Stimulated activated naive CD8-positive, alpha-beta T cell treated with anti-CD3 and anti-CD28 coated beads, Interleukin-15, Interleukin-2, amounts not matched to agents 100 ng/mL and 50 ng/mL, for 24 hours (primary cell): Measurements from ENCODE around the gene CUL2.
A peak's percentile ranks its signal among the peaks of the same experiment; 100 is the strongest.
"Not testable (repeated sequence)": the region's sequence is repeated elsewhere in the genome, so short reads cannot be mapped to it uniquely, and the experiment has no call there.

Experiments used
- H3K27ac Mint-ChIP-seq: one replicate; pipeline ENCODE4 v1.8.0; 2021; ENCODE audit warnings: mild to moderate bottlenecking, mixed read lengths
- H3K27me3 Mint-ChIP-seq: one replicate; pipeline ENCODE4 v1.8.0; 2021; ENCODE audit warnings: mixed read lengths
- H3K36me3 Mint-ChIP-seq: one replicate; pipeline ENCODE4 v1.8.0; 2021; ENCODE audit warnings: low read depth, mixed read lengths
- H3K4me1 Mint-ChIP-seq: one replicate; pipeline ENCODE4 v1.8.0; 2021; ENCODE audit warnings: low read depth, mixed read lengths
- H3K4me3 Mint-ChIP-seq: one replicate; pipeline ENCODE4 v1.8.0; 2021; ENCODE audit warnings: mild to moderate bottlenecking, mixed read lengths
- H3K9me3 Mint-ChIP-seq: one replicate; pipeline ENCODE4 v1.8.0; 2021; ENCODE audit warnings: mixed read lengths

CUL2 gene

DNA sequence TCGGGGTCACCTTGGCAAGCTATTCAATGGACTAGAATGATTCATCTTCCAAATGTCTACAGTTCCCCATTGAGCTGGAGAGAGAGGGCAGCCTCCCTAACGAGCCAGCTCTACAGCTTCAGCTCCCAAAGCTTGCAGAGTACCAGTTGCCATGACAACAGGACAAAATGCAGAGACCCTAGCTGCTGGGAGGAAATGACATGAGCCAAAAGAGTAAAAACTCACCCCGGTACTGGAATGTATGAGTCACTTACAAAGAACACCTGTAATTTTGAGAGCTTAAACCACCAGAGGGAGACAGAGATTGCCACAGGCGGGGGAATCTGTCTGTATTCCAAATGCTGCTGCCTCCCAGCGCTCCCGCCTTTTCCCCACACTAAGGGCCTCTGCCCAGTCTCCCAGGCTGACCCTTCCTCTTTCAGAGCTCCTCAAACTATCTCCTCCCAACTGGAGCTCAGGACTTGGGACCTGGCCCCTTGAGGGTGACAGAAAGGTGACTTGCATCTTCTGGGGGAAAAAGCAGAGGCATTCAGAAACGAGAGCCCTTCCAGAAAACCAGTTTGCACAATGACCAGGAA lies 95.5 kb downstream of the CUL2 start:
- H3K4me3 Mint-ChIP-seq = no peak overlapping the region
- H3K27ac Mint-ChIP-seq = peak overlapping the region; percentile 67
- H3K9me3 Mint-ChIP-seq = no peaks in the 10 kb centered on the region
- H3K36me3 Mint-ChIP-seq = no peaks in the 10 kb centered on the region
- H3K4me1 Mint-ChIP-seq = peaks cover 12% of the 10 kb centered on the region
- no peaks in the 10 kb centered on the region for H3K27me3 Mint-ChIP-seq

DNA sequence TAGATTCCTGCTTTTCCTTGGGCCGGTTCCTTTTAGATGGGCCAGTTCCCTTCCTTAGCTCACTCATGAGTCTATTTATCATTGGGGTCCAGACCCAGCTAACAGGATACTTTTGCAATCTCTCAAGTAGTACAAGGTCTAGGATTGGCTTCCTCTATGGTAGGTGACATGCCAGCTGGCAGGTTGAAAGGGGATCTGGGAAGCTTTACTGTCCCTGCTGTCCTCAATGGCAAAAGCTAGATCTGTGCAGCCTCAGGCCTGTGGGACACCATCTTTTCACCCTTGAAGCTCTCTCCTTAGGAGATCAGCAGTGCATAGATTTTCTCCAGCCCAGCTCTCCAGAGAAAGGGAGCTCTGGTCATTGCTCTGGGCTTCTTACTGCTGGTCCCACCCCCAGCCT lies 96.4 kb downstream of the CUL2 start:
- Mint-ChIP-seq H3K9me3 (no peaks in the 10 kb centered on the region), H3K27ac (no peak overlapping the region), H3K36me3 (no peaks in the 10 kb centered on the region)

DNA sequence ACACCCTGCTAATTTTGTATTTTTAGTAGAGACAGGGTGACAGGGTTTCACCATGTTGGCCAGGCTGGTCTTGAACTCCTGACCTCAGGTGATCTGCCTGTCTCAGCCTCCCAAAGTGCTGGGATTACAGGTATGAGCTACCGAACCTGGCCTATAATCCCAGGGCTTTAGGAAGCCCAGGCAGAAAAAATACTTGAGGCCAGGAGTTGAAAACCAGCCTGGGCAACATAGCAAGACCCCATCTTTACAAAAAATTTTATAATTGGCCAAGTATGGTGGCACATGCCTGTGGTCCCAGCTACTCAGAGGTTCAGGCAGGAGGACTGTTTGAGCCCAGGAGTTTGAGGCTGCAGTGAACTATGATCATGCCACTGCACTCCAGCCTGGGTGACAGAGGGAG lies 99.0 kb downstream of the CUL2 start:
- H3K36me3 Mint-ChIP-seq, H3K27ac Mint-ChIP-seq, H3K4me3 Mint-ChIP-seq, H3K27me3 Mint-ChIP-seq, H3K9me3 Mint-ChIP-seq: not testable (repeated sequence)
- peaks cover 12% of the 10 kb centered on the region for H3K4me1 Mint-ChIP-seq

More for the DNA sequence above, 96.4 kb downstream of the CUL2 start:
- Mint-ChIP-seq H3K4me1 (peaks cover 12% of the 10 kb centered on the region), H3K4me3 (no peak overlapping the region), H3K27me3 (no peaks in the 10 kb centered on the region)

DNA sequence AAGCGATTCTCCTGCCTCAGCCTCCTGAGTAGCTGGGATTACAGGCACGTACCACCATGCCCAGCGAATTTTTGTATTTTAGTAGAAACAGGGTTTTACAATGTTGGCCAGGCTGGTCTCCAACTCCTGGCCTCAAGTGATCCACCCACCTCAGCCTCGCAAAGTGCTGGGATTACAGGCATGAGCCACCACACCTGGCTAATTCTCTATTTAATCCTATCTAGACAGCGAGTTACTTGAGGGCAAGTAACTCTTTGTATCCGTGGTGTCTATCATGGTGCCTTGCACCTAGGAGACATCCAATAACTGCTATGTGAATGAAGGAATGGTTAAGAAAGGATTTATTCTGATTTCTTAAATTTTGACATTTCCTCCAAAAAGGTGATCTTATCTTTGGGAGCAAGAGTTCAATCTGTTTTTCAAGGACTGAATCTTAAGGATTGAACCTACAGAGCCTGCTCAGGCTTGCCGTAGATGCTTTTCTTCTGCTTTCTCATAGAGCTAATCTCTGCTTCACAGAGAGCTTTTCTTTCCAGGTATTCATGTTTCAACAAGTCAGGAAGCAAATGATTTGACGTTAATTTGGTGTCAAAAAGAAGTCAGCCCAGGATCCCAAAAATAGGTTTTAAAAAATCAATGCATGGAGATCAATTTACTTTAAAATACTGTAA lies 101.6 kb downstream of the CUL2 start:
- Mint-ChIP-seq H3K27ac (no peak overlapping the region), H3K4me3 (no peak overlapping the region), H3K27me3 (no peaks in the 10 kb centered on the region), H3K36me3 (peaks cover 5% of the 10 kb centered on the region), H3K4me1 (no peaks in the 10 kb centered on the region), H3K9me3 (peaks cover 12% of the 10 kb centered on the region)

DNA sequence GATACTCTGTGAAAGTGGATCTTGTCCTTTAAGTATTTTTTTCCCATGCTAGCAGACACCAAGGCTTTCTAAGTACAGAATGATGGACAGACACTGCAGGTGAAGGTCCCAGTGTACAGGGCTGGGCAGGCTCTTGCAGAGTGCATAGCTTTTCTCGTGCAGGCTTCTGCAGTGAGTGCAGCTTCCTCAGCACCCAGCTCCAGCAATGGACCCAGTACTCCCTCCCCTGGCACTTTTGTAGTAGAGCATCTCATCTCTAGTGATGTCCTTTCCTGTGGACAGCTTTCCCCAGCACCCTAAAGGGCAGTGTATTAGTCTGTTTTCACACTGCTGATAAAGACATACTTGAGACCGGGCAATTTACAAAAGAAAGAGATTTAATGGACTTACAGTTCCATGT lies 104.3 kb downstream of the CUL2 start:
- Mint-ChIP-seq H3K4me1 (no peaks in the 10 kb centered on the region), H3K27ac (no peak overlapping the region), H3K36me3 (peaks cover 5% of the 10 kb centered on the region), H3K27me3 (no peaks in the 10 kb centered on the region), H3K4me3 (no peak overlapping the region), H3K9me3 (peaks cover 12% of the 10 kb centered on the region)

DNA sequence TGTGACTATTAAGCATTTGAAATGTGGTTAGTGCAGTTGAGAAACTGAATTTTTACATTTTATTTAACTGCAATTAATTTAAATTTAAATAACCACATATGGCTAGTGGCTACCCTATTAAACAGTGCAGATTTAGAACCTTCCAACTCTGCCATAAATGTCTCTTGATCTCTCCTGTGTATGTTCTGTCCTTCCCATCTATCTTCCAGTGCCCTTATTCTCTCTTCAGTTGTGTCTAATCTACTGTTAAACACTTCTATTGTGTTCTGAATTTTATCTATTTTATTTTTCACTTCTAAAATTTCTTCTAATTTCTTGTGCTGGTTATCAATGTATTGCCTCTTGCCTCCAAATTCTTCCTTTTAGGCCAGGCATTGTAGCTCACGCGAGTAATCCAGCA lies 105.0 kb downstream of the CUL2 start:
- Mint-ChIP-seq H3K4me1 (no peaks in the 10 kb centered on the region), H3K4me3 (no peak overlapping the region), H3K27me3 (no peaks in the 10 kb centered on the region), H3K27ac (no peak overlapping the region), H3K9me3 (peaks cover 12% of the 10 kb centered on the region), H3K36me3 (peaks cover 5% of the 10 kb centered on the region)

DNA sequence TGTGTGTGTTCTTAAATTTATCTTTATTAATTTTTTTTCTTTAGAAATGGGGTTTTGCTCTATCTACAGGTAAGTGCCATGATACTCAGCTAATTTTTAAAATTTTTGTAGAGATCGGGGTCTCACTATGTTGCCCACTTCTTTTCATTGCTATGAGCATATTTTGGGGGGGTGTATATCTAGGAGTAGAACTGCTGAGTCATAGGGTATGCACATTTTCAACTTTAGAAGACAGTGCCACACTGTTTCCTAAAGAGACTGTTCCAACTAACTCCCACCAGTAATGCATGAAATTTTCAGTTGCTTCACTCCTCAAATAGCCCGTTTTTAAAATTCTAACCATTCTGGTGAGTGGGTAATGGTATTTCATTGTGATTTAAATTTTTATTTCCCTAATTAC lies 108.3 kb downstream of the CUL2 start:
- H3K27me3 Mint-ChIP-seq = peaks cover 3% of the 10 kb centered on the region
- peaks cover 12% of the 10 kb centered on the region for H3K9me3 Mint-ChIP-seq
- peaks cover 5% of the 10 kb centered on the region for H3K36me3 Mint-ChIP-seq
- H3K4me1 Mint-ChIP-seq = no peaks in the 10 kb centered on the region
- H3K27ac Mint-ChIP-seq = no peak overlapping the region
- no peak overlapping the region for H3K4me3 Mint-ChIP-seq

DNA sequence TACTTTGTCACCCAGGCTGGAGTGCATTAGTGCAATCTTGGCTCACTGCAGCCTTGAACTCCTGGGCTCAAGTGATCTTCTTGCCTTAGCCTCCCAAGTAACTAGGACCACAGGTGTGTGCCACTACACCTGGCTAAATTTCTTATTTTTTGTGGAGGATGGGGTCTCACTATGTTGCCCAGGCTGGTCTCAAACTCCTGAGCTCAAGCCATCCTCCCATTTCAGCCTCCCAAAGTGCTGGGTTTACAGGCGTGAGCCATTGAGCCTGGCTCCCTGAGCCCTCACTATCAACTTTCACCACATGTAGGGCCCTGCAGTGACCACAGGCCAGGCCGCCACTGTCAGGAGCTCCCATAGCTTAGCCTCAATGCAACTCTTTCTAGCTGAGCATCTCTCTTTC lies 110.2 kb downstream of the CUL2 start:
- peaks cover 7% of the 10 kb centered on the region for H3K9me3 Mint-ChIP-seq
- H3K4me3 Mint-ChIP-seq = no peak overlapping the region
- peaks cover 3% of the 10 kb centered on the region for H3K27me3 Mint-ChIP-seq
- no peaks in the 10 kb centered on the region for H3K4me1 Mint-ChIP-seq
- H3K36me3 Mint-ChIP-seq = peaks cover under 1% of the 10 kb centered on the region
- H3K27ac Mint-ChIP-seq = no peak overlapping the region

DNA sequence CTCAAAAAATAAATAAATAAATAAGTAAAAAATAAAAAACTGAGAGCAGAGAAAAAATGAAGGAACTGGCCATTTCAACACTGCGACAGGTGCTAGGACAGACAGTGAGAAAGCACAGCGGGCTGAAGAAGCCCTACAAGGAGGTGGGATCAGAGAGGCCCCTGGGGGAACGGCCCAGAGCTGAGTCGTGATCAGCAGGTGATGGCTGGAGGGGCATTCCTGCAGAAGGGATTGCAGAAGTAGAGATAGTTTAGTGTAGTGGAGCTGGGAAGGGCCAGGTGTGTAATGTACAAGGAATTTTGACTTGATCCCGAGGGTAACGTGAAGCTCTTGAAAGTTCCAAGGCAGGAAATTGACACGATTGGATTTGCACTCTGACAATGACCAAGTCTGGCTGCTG lies 112.1 kb downstream of the CUL2 start:
- peaks cover 3% of the 10 kb centered on the region for H3K27me3 Mint-ChIP-seq
- H3K27ac Mint-ChIP-seq = no peak overlapping the region
- peaks cover 4% of the 10 kb centered on the region for H3K9me3 Mint-ChIP-seq
- no peak overlapping the region for H3K4me3 Mint-ChIP-seq
- no peaks in the 10 kb centered on the region for H3K36me3 Mint-ChIP-seq
- no peaks in the 10 kb centered on the region for H3K4me1 Mint-ChIP-seq

DNA sequence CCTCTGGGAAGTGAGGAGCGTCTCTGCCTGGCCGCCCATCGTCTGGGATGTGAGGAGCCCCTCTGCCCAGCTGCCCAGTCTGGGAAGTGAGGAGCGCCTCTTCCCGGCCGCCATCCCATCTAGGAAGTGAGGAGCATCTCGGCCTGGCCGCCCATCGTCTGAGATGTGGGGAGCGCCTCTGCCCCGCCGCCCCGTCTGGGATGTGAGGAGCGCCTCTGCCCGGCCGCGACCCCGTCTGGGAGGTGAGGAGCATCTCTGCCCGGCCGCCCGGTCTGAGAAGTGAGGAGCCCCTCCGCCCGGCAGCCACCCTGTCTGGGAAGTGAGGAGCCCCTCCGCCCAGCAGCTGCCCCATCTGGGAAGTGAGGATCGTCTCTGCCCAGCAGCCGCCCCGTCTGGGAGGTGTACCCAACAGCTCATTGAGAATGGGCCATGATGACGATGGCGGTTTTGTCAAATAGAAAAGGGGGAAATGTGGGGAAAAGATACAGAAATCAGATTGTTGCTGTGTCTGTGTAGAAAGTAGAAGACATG lies 113.7 kb downstream of the CUL2 start:
- H3K27me3 Mint-ChIP-seq, H3K4me3 Mint-ChIP-seq: not testable (repeated sequence)

DNA sequence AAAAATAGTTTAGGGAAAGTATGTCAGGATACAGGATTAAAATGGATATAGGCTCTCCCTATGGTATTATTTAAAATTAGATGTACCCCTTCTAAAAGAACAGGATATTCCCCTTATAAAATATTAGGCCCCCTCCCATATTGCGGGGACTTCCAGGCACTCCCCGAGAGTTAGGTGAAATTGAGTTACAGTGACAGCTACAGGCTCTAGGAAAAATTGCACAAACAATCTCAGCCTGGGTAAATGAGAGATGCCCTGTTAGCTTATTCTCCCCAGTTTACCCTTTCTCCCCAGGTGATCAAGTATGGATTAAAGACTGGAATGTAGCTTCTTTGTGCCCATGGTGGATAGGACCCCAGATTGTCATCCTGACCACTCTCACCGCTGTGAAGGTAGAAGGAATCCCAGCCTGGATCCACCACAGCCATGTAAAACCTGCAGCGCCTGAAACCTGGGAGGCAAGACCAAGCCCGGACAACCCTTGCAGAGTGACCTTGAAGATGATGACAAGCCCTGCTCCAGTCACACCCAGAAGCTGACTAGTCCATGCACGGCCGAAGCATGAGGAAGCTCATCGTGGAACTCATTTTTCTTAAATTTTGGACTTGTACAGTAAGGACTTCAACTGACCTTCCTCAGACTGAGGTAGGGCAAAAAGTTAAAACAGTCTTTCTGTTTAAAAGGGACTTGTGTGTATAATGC lies 115.6 kb downstream of the CUL2 start:
- not testable (repeated sequence) for H3K27ac Mint-ChIP-seq, H3K27me3 Mint-ChIP-seq, H3K9me3 Mint-ChIP-seq, H3K4me1 Mint-ChIP-seq, H3K36me3 Mint-ChIP-seq, H3K4me3 Mint-ChIP-seq

More for the DNA sequence above, 113.7 kb downstream of the CUL2 start:
- H3K36me3 Mint-ChIP-seq, H3K27ac Mint-ChIP-seq, H3K9me3 Mint-ChIP-seq, H3K4me1 Mint-ChIP-seq: not testable (repeated sequence)

DNA sequence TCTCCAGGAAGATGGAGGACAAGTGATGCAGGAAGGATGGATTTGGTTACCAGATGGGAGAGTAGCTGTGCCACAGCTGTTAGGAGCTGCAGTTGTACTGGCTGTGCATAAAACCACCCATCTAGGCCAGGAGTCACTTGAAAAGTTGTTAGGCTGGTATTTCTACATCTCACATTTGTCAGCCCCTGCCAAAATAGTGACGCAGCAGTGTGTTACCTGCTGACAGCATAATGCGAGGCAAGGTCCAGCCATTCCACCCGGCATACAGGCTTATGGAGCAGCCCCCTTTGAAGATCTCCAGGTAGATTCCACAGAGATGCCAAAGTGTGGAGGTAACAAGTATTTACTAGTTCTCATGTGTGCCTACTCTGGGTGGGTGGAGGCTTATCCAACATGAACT lies 116.4 kb downstream of the CUL2 start:
- not testable (repeated sequence) for H3K9me3 Mint-ChIP-seq, H3K36me3 Mint-ChIP-seq, H3K27ac Mint-ChIP-seq, H3K4me1 Mint-ChIP-seq, H3K4me3 Mint-ChIP-seq, H3K27me3 Mint-ChIP-seq

DNA sequence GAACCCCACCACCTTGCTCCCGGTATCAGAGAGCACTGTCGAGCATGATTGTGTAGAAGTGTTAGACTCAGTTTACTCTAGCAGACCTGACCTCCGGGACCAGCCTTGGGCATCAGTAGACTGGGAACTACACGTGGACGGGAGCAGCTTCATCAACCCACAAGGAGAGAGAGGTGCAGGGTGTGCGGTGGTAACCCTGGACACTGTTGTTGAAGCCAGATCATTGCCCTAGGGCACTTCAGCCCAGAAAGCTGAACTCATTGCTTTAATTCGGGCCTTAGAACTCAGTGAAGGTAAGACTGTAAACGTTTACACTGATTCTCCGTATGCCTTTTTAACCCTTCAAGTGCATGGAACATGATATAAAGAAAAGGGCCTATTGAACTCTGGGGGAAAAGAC lies 117.0 kb downstream of the CUL2 start:
- not testable (repeated sequence) for H3K4me3 Mint-ChIP-seq, H3K4me1 Mint-ChIP-seq, H3K27ac Mint-ChIP-seq, H3K27me3 Mint-ChIP-seq, H3K9me3 Mint-ChIP-seq, H3K36me3 Mint-ChIP-seq

DNA sequence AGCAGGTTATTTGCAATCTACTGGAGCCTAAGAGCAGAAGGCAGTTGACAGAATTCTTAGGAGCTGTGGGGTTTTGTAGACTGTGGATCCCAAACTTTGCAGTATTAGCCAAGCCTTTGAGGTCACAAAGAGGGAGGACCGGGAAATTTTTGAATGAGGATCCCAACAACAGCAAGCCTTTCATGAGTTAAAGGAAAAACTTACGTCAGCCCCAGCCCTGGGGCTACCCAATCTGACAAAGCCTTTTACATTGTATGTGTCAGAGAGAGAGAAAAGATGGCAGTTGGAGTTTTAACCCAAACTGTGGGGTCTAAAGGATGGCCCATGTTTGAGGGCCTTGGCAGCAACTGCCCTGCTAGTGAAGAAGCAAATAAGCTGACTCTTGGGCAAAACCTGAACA lies 117.5 kb downstream of the CUL2 start:
- H3K27me3 Mint-ChIP-seq, H3K4me3 Mint-ChIP-seq, H3K9me3 Mint-ChIP-seq, H3K27ac Mint-ChIP-seq, H3K4me1 Mint-ChIP-seq, H3K36me3 Mint-ChIP-seq: not testable (repeated sequence)

DNA sequence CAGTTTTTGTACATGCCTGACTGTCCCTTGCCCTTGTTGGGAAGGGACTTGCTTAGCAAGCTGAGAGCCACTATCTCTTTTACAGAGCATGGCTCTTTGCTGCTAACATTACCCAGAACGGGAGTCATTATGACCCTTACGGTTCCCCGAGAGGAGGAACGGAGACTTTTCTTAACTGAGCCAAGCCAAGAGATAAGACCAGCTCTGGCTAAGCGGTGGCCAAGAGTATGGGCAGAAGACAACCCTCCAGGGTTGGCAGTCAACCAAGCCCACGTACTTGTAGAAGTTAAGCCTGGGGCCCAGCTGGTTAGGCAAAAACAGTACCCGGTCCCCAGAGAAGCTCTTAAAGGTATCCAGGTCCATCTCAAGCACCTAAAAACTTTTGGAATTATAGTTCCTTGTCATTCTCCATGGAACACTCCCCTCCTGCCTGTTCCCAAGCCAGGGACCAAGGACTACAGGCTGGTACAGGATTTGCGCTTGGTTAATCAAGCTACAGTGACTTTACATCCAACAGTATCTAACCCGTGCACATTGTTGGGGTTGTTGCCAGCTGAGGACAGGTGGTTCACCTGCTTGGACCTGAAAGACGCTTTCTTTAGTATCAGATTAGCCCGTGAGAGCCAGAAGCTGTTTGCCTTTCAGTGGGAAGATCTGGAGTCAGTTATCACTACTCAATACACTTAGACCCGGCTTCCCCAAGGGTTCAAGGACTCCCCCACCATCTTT lies 118.4 kb downstream of the CUL2 start:
- H3K27ac Mint-ChIP-seq, H3K4me1 Mint-ChIP-seq, H3K27me3 Mint-ChIP-seq, H3K36me3 Mint-ChIP-seq, H3K4me3 Mint-ChIP-seq, H3K9me3 Mint-ChIP-seq: not testable (repeated sequence)
